T-cell (primary cell): ENCODE results near the gene PIGR. TPM values are rescaled to one million over a fixed set of nuclear protein-coding genes. Genes with fewer than 3 reads are reported as not detected.

Experiments used
- ATAC-seq, 4 experiments: fragments of 200-7000 bp in 3 of 4; fragments of 150-1000 bp in 1 of 4; cut with Tn5 transposase; replicated peaks in 1 of 4; 1 replicate in 3 of 4; 2 replicates in 1 of 4; pipeline ENCODE4 v1.10.0; 2021; ENCODE audit warnings: moderate library complexity in 3 of 4, mild to moderate bottlenecking in 2 of 4, moderate number of reproducible peaks in 1 of 4
- CTCF ChIA-PET, 2 donors: fragments of 300-600 bp; sonication (Branson Sonifier 250); formaldehyde crosslinking; loops; one replicate each; lab custom pipeline; 2022; ENCODE audit warnings: antibody characterized with exemption in 2 of 2; lab: Charles Lee
- POLR2A ChIA-PET, 2 donors: fragments of 300-600 bp; sonication (Branson Sonifier 250); formaldehyde crosslinking; loops; one replicate each; lab custom pipeline; 2022; ENCODE audit warnings: antibody characterized with exemption in 2 of 2; lab: Charles Lee
- DNase-seq, 35 experiments: peaks; one replicate each; pipeline versions ENCODE4 v3.0.0 to v3.0.0-alpha.2; 2013 to 2023
- H3K27ac ChIP-seq: one replicate; pipeline ENCODE4 v1.5.1; 2013; ENCODE audit warnings: low read length
- H3K27me3 ChIP-seq, 2 experiments: replicated peaks in 1 of 2; 1 replicate in 1 of 2; 2 replicates in 1 of 2; pipeline versions ENCODE4 v1.6.1 to v1.7.0; 2013; ENCODE audit warnings: low read length in 1 of 2, mixed read lengths in 1 of 2; ENCODE audit not compliant: control insufficient read depth in 2 of 2, insufficient read depth in 2 of 2; ENCODE audit errors: extremely low read depth in 1 of 2
- H3K36me3 ChIP-seq, 2 donors: 1 replicate in 1 of 2; 2 replicates in 1 of 2; pipeline versions ENCODE4 v1.6.1 to v1.7.0; 2013; ENCODE audit warnings: low read length in 1 of 2; ENCODE audit not compliant: control insufficient read depth in 2 of 2, insufficient read depth in 1 of 2; ENCODE audit errors: extremely low read depth in 1 of 2
- H3K4me1 ChIP-seq, 2 experiments: 1 replicate in 1 of 2; 2 replicates in 1 of 2; pipeline versions ENCODE4 v1.6.1 to v1.7.0; 2013; ENCODE audit warnings: low read length in 2 of 2, mixed read lengths in 1 of 2; ENCODE audit not compliant: insufficient read depth in 2 of 2, control insufficient read depth in 1 of 2; ENCODE audit errors: extremely low read depth in 1 of 2
- H3K4me3 ChIP-seq, 2 donors: 1 replicate in 1 of 2; 2 replicates in 1 of 2; pipeline versions ENCODE4 v1.5.1 to v1.7.0; 2013; ENCODE audit warnings: mild to moderate bottlenecking in 2 of 2, low read length in 1 of 2, moderate library complexity in 1 of 2; ENCODE audit not compliant: control insufficient read depth in 1 of 2; ENCODE audit errors: extremely low read depth in 1 of 2
- H3K9me3 ChIP-seq: 2 replicates; pipeline ENCODE4 v1.7.0; 2013
- H3K27ac Mint-ChIP-seq, 2 donors: one replicate each; pipeline ENCODE4 v1.8.0; 2020 to 2021; ENCODE audit warnings: mild to moderate bottlenecking in 2 of 2, mixed read lengths in 2 of 2
- H3K27me3 Mint-ChIP-seq, 2 donors: one replicate each; pipeline ENCODE4 v1.8.0; 2021 to 2022; ENCODE audit warnings: mixed read lengths in 2 of 2
- H3K36me3 Mint-ChIP-seq: one replicate; pipeline ENCODE4 v1.8.0; 2021; ENCODE audit warnings: mixed read lengths
- H3K4me1 Mint-ChIP-seq, 3 donors: one replicate each; pipeline ENCODE4 v1.8.0; 2020 to 2022; ENCODE audit warnings: mixed read lengths in 3 of 3, mild to moderate bottlenecking in 1 of 3
- H3K4me3 Mint-ChIP-seq, 3 donors: one replicate each; pipeline ENCODE4 v1.8.0; 2020 to 2022; ENCODE audit warnings: mild to moderate bottlenecking in 3 of 3, mixed read lengths in 3 of 3, moderate library complexity in 3 of 3
- H3K9me3 Mint-ChIP-seq, 3 donors: one replicate each; pipeline ENCODE4 v1.8.0; 2020 to 2022; ENCODE audit warnings: mixed read lengths in 3 of 3
- WGBS: methylation state at CpG from one replicate; pipeline ENCODE4 v1.1.5; 2013; ENCODE audit warnings: missing lambda C conversion rate; ENCODE audit not compliant: insufficient coverage; 5-methylcytosine and 5-hydroxymethylcytosine counted together
- total RNA-seq, 35 experiments: library from RNA in 6 of 35; stranded (reverse) in 6 of 35; fragments of 120-200 nt in 1 of 35; gene quantifications; one replicate each; pipeline versions ENCODE4 v1.2.1 to v1.2.4 and lab custom pipeline; 2013 to 2026

The PIGR gene
- total RNA-seq, 5 donors from 2014 or later (not counting 1 experiment from before 2014, with no cell fraction given), result 2.7 to 6.7 (median 3.2) TPM; not detected in 2

DNA sequence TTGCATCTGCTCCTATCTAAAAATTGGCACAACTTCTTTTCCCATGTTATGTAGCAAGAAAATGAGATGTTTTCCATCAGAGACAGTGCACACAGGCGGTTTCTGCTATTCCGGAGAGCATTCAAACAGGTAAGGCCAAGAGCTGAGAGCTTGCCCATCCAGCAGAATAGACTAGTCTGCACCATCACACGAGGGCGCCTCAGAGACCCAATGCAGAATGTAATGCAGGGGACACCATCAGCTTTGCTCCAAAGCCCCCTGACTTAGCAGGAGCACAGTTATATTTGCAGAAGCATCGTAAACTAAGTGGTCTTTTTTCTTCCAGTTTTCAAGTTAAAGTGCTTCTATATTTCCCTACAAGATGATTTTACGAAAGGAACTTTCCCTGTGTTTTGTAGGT is 44.3 kb downstream of the PIGR start:
- peaks cover 17 to 40% of the 10 kb centered on the region in 2 donors for H3K36me3 ChIP-seq
- ATAC-seq (no peak), DNase-seq (no peak)
- peaks cover 81 to 90% (median 85%) of the 10 kb centered on the region in 3 donors for H3K4me1 Mint-ChIP-seq
- ChIA-PET CTCF (interaction anchor here in 1 of 2 donors (0.6 kb wide), 1 partner anchor 148 kb away, joined by 3 read pairs; no protein-coding TSS in a partner anchor), POLR2A (interaction anchor here in 1 of 2 donors (0.6 kb wide), 1 partner anchor 82 kb away, joined by 3 read pairs; no protein-coding TSS in a partner anchor)
- no peaks in the 10 kb centered on the region for H3K9me3 Mint-ChIP-seq
- no peaks in the 10 kb centered on the region for H3K9me3 ChIP-seq
- no peak overlapping the region for H3K4me3 ChIP-seq
- H3K4me3 Mint-ChIP-seq, result no peak overlapping the region
- no peaks in the 10 kb centered on the region for H3K27me3 ChIP-seq
- H3K27ac Mint-ChIP-seq, result peak overlapping the region; percentile 58 to 87
- no peaks in the 10 kb centered on the region for H3K27me3 Mint-ChIP-seq
- WGBS, result 94% methylated on average over 4 of the region's 6 CpGs
- H3K27ac ChIP-seq, result no peak overlapping the region
- peaks cover 49% of the 10 kb centered on the region for H3K36me3 Mint-ChIP-seq
- H3K4me1 ChIP-seq, result peaks cover 22 to 47% of the 10 kb centered on the region in 2 experiments

DNA sequence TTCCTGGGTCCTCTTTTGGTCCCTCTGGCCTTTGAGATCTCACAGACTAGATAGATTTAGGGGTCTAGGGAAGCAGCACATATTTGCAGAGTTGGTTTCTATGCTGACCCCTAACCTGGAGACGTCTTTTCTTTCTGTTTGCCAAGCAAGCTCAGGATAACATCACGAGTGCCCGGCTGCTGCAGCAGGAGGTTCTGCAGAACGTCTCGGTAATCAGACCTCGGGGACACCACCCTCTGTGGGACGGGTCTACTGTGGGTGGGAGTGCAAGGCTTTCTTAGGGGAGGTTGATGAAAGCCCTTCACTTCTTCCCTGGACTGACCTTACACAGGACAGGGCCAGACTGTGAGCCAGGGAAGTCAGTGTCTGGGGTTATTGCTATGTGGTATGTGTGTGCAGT is 46.1 kb downstream of the PIGR start:
- Histone ChIP-seq H3K4me1 (peaks cover 6 to 33% of the 10 kb centered on the region in 2 experiments), H3K27me3 (peaks cover 0 to 7% of the 10 kb centered on the region in 2 experiments), H3K4me3 (no peak overlapping the region), H3K27ac (peak overlapping the region; percentile 20), H3K9me3 (no peaks in the 10 kb centered on the region), H3K36me3 (peaks cover 16 to 26% of the 10 kb centered on the region in 2 donors)
- ChIA-PET POLR2A (no interaction called here), CTCF (interaction anchor here (0.6 to 1.4 kb wide), 3 partner anchors 9 to 34 kb away, joined by 3 to 5 read pairs (median 5); no protein-coding TSS in a partner anchor)
- peaks cover 34% of the 10 kb centered on the region for H3K36me3 Mint-ChIP-seq
- peak overlapping the region; percentile 58 to 87 for H3K27ac Mint-ChIP-seq
- peaks cover 70 to 85% (median 74%) of the 10 kb centered on the region in 3 donors for H3K4me1 Mint-ChIP-seq
- ATAC-seq (peak in 1 of 4 experiments; percentile 12), DNase-seq (no peak)
- H3K9me3 Mint-ChIP-seq, result no peaks in the 10 kb centered on the region
- H3K4me3 Mint-ChIP-seq, result no peak overlapping the region
- WGBS, result no CpG with 5 or more reads among the region's 7 CpGs
- no peaks in the 10 kb centered on the region for H3K27me3 Mint-ChIP-seq

DNA sequence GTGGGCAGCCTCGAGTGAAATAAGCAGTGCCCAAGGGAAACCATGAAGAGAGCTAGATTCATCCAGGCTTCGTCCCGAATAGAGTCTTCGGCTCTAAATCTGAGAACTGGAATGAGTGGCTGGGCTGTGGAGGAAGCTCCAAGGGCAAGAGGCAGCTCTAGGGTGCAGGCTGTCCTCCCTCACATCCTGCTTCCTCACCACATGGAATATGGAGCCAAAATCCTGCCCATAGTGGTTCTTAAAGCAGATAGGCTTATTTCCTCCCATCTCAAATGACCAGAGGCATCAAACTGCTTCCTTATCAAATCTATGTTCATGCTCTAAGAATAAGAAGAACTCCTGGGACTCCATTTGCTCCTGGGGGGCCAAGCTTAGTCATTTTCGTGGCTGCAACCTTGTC is 46.5 kb downstream of the PIGR start:
- H3K27ac ChIP-seq, result no peak overlapping the region
- Mint-ChIP-seq H3K4me1 (peaks cover 66 to 81% (median 70%) of the 10 kb centered on the region in 3 donors), H3K27ac (peak overlapping the region; percentile 58 to 87)

DNA sequence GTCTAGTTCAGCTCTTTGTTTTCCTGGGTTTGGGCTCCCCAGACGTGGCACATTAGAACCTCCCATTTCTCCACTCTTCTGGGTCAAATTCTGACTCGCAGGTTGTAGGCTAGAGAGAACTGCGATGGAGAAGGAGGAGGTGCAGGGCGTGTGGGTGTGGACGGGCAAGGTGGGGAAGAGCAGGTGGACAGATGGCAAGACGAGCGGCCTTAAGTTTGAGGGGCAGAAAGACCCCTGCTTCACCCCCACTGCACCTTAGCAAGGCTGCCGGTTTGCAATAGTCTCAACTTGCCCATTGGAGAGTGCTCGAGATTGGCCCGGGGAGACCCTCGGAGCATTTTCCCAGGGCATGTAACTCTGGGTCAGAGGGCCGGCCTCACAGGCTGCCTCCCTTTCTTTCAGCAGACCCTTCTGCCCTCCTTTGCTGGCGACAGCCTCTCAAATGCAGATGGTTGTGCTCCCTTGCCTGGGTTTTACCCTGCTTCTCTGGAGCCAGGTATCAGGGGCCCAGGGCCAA is 47.3 kb downstream of the PIGR start:
- CTCF ChIA-PET, result interaction anchor here in 1 of 2 donors (0.6 to 1.0 kb wide), 3 partner anchors 8 to 87 kb away, joined by 3 read pairs; no protein-coding TSS in a partner anchor
- H3K36me3 ChIP-seq, result peaks cover 8 to 14% of the 10 kb centered on the region in 2 donors
- Mint-ChIP-seq H3K4me1 (peaks cover 60 to 78% (median 62%) of the 10 kb centered on the region in 3 donors), H3K27me3 (no peaks in the 10 kb centered on the region), H3K9me3 (no peaks in the 10 kb centered on the region), H3K4me3 (no peak overlapping the region), H3K36me3 (peaks cover 22% of the 10 kb centered on the region), H3K27ac (peak overlapping the region; percentile 69 to 76)
- WGBS, result 89% methylated on average over 6 of the region's 13 CpGs
- peaks cover 0 to 7% of the 10 kb centered on the region in 2 experiments for H3K27me3 ChIP-seq
- POLR2A ChIA-PET, result no interaction called here
- no peaks in the 10 kb centered on the region for H3K9me3 ChIP-seq
- no peak overlapping the region for H3K4me3 ChIP-seq
- DNase-seq, result no peak
- H3K4me1 ChIP-seq, result peaks cover 0 to 24% of the 10 kb centered on the region in 2 experiments
- no peak overlapping the region for H3K27ac ChIP-seq
- ATAC-seq, result no peak

More for the DNA sequence above, 46.5 kb downstream of the PIGR start:
- Histone ChIP-seq H3K27me3 (peaks cover 0 to 7% of the 10 kb centered on the region in 2 experiments), H3K4me1 (peaks cover 3 to 29% of the 10 kb centered on the region in 2 experiments), H3K4me3 (no peak overlapping the region), H3K36me3 (peaks cover 12 to 22% of the 10 kb centered on the region in 2 donors), H3K9me3 (no peaks in the 10 kb centered on the region)
- H3K27me3 Mint-ChIP-seq, result no peaks in the 10 kb centered on the region
- no peaks in the 10 kb centered on the region for H3K9me3 Mint-ChIP-seq
- DNase-seq (no peak), ATAC-seq (peak in 1 of 4 experiments; percentile 4)
- WGBS, result 80% methylated on average over 1 of the region's 5 CpGs
- POLR2A ChIA-PET, result no interaction called here
- H3K36me3 Mint-ChIP-seq, result peaks cover 29% of the 10 kb centered on the region
- H3K4me3 Mint-ChIP-seq, result no peak overlapping the region
- CTCF ChIA-PET, result interaction anchor here (0.6 to 1.0 kb wide), 2 partner anchors 10 to 34 kb away, joined by 3 to 5 read pairs; no protein-coding TSS in a partner anchor

DNA sequence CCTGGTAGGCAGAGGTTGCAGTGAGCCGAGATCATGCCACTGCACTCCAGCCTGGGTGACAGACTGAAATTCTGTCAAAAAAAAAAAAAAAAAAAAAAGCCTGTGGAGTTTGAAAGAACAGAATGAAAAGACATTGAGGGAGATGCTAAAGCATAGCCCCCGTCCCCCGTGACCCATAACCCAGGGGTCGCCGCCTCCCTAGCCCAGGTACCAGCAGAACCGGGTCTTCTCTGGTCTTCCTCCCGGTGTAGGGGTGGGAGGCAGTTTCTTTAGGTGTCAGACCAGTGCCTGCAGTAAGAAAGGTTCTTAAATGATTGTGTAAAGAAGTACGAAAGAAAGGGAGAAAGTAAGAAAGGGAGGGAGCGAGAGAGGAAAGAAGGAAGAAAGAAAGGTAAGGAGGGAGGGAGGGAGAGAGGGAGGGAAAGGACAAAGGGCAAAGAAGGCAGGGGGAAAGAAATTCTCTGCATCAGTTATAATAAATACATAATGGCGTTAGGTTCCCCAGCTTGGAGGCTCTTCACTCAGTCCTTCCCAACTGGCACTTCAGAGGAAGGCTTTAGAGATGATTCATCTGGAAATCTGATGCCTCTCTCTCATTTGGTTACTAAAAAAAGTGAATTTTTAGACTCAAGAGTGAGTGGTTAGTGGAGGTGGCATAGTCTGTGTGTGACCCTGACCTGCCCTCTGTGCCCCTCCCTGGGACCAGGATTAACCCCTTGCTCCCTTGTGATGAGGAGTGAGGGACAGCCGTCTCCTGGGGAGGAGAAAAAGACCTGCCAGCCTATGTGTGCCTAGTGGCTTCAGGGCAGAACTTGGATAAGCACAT is 48.0 kb downstream of the PIGR start:
- ATAC-seq (no peak), DNase-seq (no peak)
- Mint-ChIP-seq H3K27ac (peak overlapping the region; percentile 69 to 76), H3K36me3 (peaks cover 15% of the 10 kb centered on the region), H3K4me3 (no peak overlapping the region), H3K4me1 (peaks cover 54 to 72% (median 55%) of the 10 kb centered on the region in 3 donors), H3K9me3 (no peaks in the 10 kb centered on the region), H3K27me3 (no peaks in the 10 kb centered on the region)
- no peak overlapping the region for H3K4me3 ChIP-seq
- H3K27me3 ChIP-seq, result peaks cover 0 to 7% of the 10 kb centered on the region in 2 experiments
- H3K27ac ChIP-seq, result no peak overlapping the region
- ChIA-PET CTCF (interaction anchor here (0.5 to 0.7 kb wide), 5 partner anchors 9 to 87 kb away, joined by 3 to 4 read pairs (median 3); no protein-coding TSS in a partner anchor), POLR2A (no interaction called here)
- WGBS, result 90% methylated on average over 3 of the region's 11 CpGs
- H3K36me3 ChIP-seq, result peaks cover 5 to 8% of the 10 kb centered on the region in 2 donors
- H3K9me3 ChIP-seq, result no peaks in the 10 kb centered on the region
- peaks cover 0 to 24% of the 10 kb centered on the region in 2 experiments for H3K4me1 ChIP-seq

DNA sequence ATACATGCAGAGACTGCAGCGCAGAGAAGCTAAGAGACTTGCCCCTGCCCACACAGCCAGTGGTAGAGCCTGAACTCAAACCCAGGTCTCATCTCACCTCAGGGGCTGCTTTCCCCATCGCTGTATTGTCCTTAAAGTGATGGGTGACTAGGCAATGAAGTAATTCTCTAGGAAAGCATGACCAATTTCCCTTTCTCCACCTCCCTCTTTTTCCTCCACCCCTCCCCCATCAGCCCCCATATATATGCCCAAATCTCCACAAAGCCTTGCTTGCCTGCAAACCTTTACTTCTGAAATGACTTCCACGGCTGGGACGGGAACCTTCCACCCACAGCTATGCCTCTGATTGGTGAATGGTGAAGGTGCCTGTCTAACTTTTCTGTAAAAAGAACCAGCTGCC is 49.1 kb downstream of the PIGR start, which contains the start of gene IL24:
Gene IL24, plus strand, starts transcription at position 269 of the 400 bp plus-strand sequence. CDS start 390 bp downstream, outside the sequence.
- ChIA-PET CTCF (interaction anchor here in 1 of 2 donors (1.0 to 1.1 kb wide), 2 partner anchors 12 to 24 kb away, joined by 3 read pairs; no protein-coding TSS in a partner anchor), POLR2A (interaction anchor here in 1 of 2 donors (0.5 kb wide), 1 partner anchor 173 kb away, joined by 7 read pairs; no protein-coding TSS in a partner anchor)
- H3K27me3 ChIP-seq, result peaks cover 0 to 7% of the 10 kb centered on the region in 2 experiments
- no peaks in the 10 kb centered on the region for H3K9me3 Mint-ChIP-seq
- DNase-seq, result no peak
- peaks cover 0 to 24% of the 10 kb centered on the region in 2 experiments for H3K4me1 ChIP-seq
- no peak within 1 kb of the TSS for H3K4me3 ChIP-seq
- no peaks in the 10 kb centered on the region for H3K9me3 ChIP-seq
- no CpG with 5 or more reads among the region's 4 CpGs for whole genome bisulfite sequencing
- H3K27ac ChIP-seq, result no peak within 1 kb of the TSS
- peaks cover 8% of the 10 kb centered on the region for H3K36me3 Mint-ChIP-seq
- peak within 1 kb of the TSS; percentile 61 to 68 for H3K27ac Mint-ChIP-seq
- ATAC-seq, result no peak
- H3K27me3 Mint-ChIP-seq, result no peaks in the 10 kb centered on the region
- no peak within 1 kb of the TSS for H3K4me3 Mint-ChIP-seq
- no peaks in the 10 kb centered on the region for H3K36me3 ChIP-seq
- H3K4me1 Mint-ChIP-seq, result peaks cover 45 to 62% (median 47%) of the 10 kb centered on the region in 3 donors
